ELR (cell line): ENCODE data around the gene FAM234A.

Experiments used
- DNase-seq: peaks from one replicate; pipeline ENCODE4 v3.0.0-alpha.2; 2015; ENCODE audit warnings: low read depth

Gene FAM234A

DNA sequence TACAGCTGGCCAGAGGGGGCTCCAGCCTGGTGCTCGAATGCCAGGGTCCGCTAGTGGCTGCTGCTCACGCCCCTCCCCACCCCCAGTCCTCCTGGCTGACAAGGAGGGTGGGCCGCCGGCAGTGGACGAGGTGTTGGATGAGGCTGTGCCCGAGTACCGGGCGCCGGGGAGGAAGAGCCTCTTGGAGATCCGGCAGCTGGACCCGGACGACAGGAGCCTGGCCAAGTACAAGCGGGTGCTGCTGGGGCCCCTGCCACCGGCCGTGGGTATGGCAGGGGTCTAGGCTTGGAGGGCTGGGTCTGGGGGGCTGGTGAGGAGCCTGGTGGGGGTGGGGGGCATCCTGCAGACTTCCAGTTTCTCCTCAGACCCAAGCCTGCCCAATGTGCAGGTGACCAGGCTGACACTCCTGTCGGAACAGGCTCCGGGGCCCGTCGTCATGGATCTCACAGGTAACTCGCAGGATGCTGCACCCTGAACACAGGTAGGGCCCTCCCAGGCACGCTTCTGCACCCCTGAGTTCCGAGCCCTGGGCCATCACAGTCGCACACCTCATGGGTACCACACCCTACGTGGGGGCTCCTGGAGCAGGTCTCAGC lies 47.1 kb downstream of the FAM234A start:
- DNase-seq, result no peak

GRCh38 chr16:282491-282890 lies 47.9 kb downstream of the FAM234A start:
- no peak for DNase-seq

DNA sequence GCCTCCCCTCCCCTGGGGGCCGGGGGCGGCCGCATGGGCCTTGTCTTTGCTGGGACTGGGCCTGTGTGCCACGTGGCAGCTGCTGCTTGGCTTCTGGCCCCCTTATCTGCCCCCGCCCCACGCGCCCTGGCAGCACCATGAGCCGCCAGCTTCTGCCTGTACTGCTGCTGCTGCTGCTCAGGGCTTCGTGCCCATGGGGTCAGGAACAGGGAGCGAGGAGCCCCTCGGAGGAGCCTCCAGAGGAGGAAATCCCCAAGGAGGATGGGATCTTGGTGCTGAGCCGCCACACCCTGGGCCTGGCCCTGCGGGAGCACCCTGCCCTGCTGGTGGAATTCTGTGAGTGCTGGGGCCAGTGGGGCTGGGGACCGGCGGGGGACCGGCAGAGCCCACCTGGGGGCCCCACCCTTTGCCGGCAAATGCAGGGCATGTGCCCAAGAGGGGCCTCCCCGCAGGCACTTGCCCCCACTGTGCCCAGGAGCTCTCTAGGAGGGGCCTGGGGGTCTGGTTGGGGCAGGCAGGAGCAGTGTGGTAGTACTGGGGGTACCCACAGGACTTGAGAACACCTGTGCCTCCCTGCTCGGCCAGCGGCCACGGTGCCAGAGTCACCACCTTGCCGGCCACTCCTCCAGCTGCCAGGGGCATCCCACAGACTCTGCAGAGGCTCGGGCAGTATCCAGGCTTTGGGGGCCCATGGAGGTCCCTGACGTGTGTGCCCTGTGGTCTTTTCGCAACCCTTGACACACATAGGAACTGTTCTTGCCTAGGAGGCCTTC lies 48.6 kb downstream of the FAM234A start, which contains the start of gene PDIA2:
TSS of gene PDIA2 (plus strand) at position 132 of the 773 bp plus-strand sequence. CDS start at position 138, 6 bp downstream.
- no peak for DNase-seq

- no peak for DNase-seq
These were observed 49.8 kb downstream of the FAM234A start for GRCh38 chr16:284204-285120.

- DNase-seq, result no peak
These were observed 50.8 kb downstream of the FAM234A start for GRCh38 chr16:285146-286055.

DNA sequence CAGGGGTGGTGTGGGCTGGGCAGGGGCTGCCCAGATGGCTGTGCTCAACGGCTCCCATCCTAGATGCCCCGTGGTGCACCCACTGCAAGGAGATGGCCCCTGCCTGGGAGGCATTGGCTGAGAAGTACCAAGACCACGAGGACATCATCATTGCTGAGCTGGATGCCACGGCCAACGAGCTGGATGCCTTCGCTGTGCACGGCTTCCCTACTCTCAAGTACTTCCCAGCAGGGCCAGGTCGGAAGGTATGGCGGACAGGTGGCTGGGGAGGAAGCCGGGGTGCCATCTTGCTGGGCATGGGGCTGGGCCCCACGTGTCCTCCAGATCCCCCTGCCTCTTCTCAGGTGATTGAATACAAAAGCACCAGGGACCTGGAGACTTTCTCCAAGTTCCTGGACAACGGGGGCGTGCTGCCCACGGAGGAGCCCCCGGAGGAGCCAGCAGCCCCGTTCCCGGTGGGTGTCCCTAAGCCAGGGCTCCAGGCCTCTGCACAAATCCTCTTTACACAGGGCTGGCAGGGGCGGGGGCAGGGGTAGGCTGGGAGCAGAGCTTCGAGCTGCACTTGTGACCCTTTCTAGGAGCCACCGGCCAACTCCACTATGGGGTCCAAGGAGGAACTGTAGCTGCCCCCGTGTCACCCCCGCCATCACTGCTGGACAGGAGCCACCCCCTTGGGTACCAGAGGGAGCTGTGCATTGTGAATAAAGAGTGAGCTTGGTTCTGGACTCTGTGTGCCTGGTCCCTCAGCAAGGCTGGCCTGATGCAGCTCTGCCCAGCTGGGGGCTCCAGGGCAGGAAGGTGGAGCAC lies 52.1 kb downstream of the FAM234A start:
- DNase-seq, result no peak

- no peak for DNase-seq
These were observed 52.7 kb downstream of the FAM234A start for GRCh38 chr16:287298-287811.

GRCh38 chr16:287981-288920 lies 53.6 kb downstream of the FAM234A start:
- no peak for DNase-seq

DNA sequence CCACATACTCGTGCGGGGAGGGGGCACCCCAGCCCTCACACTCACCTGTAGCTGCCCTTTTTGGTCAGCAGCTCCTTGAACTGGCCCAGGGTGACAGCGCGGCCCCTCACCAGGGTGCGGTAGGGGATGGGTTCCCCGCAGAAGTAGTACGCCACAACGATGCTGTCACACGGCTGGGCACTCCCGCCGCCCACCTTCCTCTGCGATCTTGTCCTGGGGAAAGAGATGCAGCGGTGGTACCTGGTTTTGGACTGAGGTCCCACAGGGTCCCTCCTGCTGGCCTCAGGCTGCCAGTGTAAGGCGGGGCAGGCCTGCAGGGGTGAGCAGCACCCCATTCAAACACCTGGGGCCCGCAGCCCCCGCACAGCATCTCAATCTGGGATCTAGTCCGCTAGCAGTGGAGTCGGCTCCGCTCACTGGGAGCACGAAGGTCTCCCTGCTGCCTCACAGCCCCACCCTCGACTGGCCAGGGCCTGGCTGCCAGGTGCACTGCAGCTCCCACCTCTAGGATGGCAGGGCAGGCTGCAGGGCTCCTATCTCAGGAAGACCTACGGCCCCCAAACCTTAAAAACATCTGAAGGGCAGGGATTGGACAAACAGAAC lies 54.9 kb downstream of the FAM234A start:
- DNase-seq, result no peak

GRCh38 chr16:290015-290680 lies 55.5 kb downstream of the FAM234A start:
- DNase-seq, result no peak

- no peak for DNase-seq
These were observed 56.2 kb downstream of the FAM234A start for GRCh38 chr16:290681-291405.

DNA sequence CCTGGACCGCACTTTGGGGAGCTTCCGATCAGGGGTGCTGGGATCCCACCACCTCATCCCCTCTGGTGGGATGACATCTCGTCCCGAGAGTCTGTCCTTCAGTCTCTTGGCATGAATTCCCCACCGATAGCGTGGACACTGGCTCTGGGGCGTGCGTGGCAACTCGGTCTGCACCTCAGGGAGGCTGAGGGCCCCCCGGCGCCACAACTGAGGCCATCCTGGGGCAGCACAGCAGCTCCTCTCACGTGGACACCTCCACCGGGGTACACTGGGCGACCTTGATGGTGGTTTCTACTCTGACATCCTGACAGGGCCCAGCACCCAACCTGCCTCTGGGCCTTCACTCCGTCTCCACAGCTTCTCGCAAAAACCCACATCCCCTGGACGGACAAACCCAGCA lies 56.9 kb downstream of the FAM234A start:
- no peak for DNase-seq

DNA sequence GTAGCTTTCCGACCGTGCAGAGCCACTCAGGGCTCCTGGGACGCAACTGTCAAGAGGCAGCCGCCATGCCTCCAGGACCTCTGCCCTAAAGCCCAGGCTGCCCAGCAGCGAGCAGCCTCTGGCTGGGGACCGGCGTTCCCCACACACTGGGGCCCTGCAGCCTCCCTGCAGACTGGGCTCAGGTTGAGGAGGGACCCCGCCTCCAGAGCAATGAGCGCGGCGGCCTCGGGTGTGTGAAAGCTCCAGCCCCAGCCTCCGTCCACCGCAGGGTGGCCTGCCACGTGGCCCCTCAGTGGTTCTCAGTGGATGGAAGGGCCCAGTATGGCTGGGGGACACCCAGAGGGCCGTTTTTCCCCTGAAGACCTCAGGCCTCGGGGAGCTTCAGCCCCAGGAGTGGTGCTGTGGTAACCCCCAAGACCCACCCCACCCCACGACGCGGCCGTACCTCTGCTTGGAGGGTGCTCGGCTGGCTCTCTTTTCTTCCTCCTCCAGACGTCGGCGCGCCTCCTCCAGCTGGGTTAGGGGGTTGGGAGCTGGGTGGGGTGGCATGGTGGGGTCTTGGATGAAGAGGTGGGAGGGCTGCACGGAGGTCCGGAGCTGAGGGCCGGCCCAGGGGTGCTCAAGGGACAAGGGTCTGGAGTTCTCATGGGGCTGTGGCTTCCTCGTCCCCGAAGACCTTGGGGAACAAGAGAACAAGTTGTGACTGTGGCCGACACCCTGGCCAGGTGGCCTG lies 58.6 kb downstream of the FAM234A start:
- no peak for DNase-seq

DNA sequence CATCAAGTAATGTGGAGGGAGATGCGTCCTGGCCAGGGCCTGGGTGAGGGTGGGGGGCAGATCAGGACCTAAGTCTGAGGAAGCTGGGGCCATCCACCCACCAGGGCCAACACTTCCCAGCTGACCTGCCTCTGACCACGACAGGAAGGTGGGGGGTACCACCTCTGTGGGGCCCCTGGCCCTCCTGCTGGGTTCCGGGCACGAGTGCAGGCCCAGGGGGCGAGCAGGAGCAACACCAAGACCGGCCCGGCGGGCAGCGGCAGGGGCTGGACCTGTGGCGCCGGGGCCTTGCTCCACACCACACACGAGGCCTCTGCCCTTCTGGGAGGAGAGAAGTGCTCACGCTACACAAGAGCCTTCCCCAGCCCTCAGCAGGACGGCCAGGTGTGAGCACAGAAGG lies 61.7 kb downstream of the FAM234A start:
- no peak for DNase-seq

DNA sequence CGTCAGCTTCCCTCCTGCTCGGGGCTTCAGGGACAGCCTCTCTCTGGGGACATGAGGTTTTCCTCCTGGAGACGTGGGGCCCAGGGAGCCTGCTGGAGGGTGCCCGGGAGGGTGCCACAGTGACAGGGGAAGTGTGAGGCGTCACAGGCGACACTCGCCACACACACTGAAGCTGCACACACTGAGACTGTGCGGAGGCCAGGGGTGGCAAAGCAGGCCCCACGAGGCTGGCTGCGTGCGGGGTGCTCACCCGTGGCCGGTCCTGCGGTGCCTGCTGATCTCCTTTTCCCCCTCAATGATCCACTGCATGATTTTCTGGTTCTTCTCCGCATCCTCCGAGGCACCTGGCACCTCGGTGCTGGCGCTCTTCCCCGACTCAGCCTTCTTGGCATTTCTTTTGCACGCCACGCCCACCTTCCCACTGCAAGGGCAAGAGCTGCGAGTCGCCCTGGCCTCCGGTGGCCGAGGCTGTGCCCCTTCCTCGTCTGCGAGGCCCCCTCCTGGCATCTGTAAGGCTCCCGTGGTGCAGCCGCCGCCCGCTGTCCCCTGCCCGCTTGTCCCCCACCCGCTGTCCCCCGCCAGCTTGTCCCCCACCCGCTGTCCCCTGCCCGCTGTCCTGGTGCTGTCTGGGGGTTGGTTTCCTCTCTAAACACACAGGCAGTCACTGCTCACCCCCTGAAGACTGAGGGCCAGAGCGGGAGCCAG lies 62.3 kb downstream of the FAM234A start:
- no peak for DNase-seq

- no peak for DNase-seq
These were observed 63.2 kb downstream of the FAM234A start for GRCh38 chr16:297832-298231.
